DND-41 (cell line): ENCODE results near the gene VWA1.

Source experiments
- ATAC-seq: fragments of 200-7000 bp; cut with Tn5 transposase; 3 replicates; pipeline ENCODE4 v1.9.1; 2021; ENCODE audit warnings: low read depth; ENCODE audit not compliant: insufficient read depth
- DNase-seq: peaks from one replicate; pipeline ENCODE4 v3.0.0-alpha.2; 2020
- H2AFZ ChIP-seq: 2 replicates; pipeline ENCODE4 v1.6.0; 2012; ENCODE audit warnings: low read depth, low read length
- H3K27ac ChIP-seq: 2 replicates; pipeline ENCODE4 v1.5.1; 2012; ENCODE audit warnings: low read length, inconsistent platforms
- H3K27me3 ChIP-seq: fragments of 200-600 bp; sonication (generic); 2 replicates; pipeline ENCODE4 v1.6.0; 2012; ENCODE audit warnings: low read length, mild to moderate bottlenecking, inconsistent platforms; ENCODE audit not compliant: insufficient read depth, poor library complexity
- H3K36me3 ChIP-seq: 2 replicates; pipeline ENCODE4 v1.5.1; 2012; ENCODE audit warnings: low read length, inconsistent platforms; ENCODE audit not compliant: insufficient read depth
- H3K4me1 ChIP-seq: 2 replicates; pipeline ENCODE4 v1.5.1; 2012; ENCODE audit warnings: mild to moderate bottlenecking, low read length; ENCODE audit not compliant: insufficient read depth
- H3K4me2 ChIP-seq: 2 replicates; pipeline ENCODE4 v1.6.0; 2012; ENCODE audit warnings: mild to moderate bottlenecking, moderate library complexity, low read length, inconsistent platforms; ENCODE audit not compliant: insufficient read depth
- H3K4me3 ChIP-seq, 2 experiments: fragments of 200-600 bp in 1 of 2; shearing (Covaris generic) in 1 of 2; 2 replicates each; pipeline ENCODE4 v1.5.1; 2012 to 2016; ENCODE audit warnings: inconsistent platforms in 2 of 2, low read length in 2 of 2, mild to moderate bottlenecking in 2 of 2, low read depth in 1 of 2, moderate library complexity in 1 of 2
- H3K79me2 ChIP-seq: 2 replicates; pipeline ENCODE4 v1.6.0; 2012; ENCODE audit warnings: low read length, inconsistent platforms; ENCODE audit not compliant: insufficient read depth
- H3K9ac ChIP-seq: 2 replicates; pipeline ENCODE4 v1.6.0; 2012; ENCODE audit warnings: low read depth, mild to moderate bottlenecking, inconsistent platforms, low read length, moderate library complexity
- H3K9me3 ChIP-seq: 2 replicates; pipeline ENCODE4 v1.5.1; 2012; ENCODE audit warnings: low read length, moderate library complexity, mild to moderate bottlenecking, inconsistent platforms; ENCODE audit not compliant: insufficient read depth, severe bottlenecking
- H4K20me1 ChIP-seq: 2 replicates; pipeline ENCODE4 v1.6.0; 2012; ENCODE audit warnings: low read length; ENCODE audit not compliant: insufficient read depth
- CTCF ChIP-seq: IDR thresholded peaks from 2 replicates; pipeline ENCODE4 v1.5.1; 2012; ENCODE audit warnings: borderline replicate concordance, low read length, moderate library complexity, mild to moderate bottlenecking; ENCODE audit not compliant: poor library complexity, severe bottlenecking; ENCODE audit errors: extremely low read depth
- EZH2 ChIP-seq: IDR thresholded peaks from 3 replicates; pipeline ENCODE4 v1.6.1; 2012; ENCODE audit warnings: borderline replicate concordance, low read depth, mild to moderate bottlenecking, moderate library complexity, low read length, inconsistent platforms; ENCODE audit not compliant: severe bottlenecking

VWA1 gene

DNA sequence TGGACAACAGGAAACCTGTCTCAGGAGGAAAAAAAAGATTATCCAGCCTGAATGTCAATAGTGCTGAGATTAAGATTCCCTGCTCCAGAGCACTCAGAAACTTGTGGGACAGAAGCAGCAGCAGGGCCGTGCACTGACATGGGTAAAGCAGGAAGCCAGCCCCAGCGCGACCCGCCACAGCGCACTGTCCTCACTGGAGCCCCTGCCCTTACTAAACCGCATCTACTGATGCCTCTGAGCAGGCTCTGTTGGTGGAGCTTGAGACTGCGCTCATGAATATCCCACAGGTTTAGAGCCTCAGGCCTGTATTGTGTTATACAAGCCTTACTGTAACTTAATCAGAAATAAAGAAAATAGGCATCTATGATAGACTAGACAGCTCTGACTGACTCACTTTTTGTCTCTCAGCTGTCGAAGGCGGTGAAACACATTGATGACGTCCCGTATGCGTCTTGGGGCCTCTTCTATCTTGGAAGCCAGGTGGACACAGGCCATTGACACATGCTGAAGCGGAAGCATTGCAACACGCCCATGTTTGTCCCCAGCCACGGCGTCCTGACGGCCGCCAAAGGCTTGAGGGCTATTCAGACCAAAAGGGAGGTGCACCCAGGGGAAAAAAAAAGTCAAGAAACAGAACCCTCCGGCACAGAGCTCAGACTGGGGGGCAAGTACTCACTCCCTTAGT lies 37.5 kb upstream of the VWA1 start:
- H3K4me1 ChIP-seq: peaks cover 50% of the 10 kb centered on the region
- peaks cover 85% of the 10 kb centered on the region for H3K79me2 ChIP-seq
- DNase-seq (no peak), ATAC-seq (no peak)
- H2AFZ ChIP-seq: no peak overlapping the region
- peak overlapping the region; percentile 88 for H3K27ac ChIP-seq
- H3K27me3 ChIP-seq: no peaks in the 10 kb centered on the region
- H3K4me3 ChIP-seq: peak overlapping the region; percentile 84 to 87; a peak in 3 of 4 replicates
- H3K36me3 ChIP-seq: peaks cover 79% of the 10 kb centered on the region
- H3K9me3 ChIP-seq: no peaks in the 10 kb centered on the region
- peaks cover 35% of the 10 kb centered on the region for H4K20me1 ChIP-seq
- TF ChIP-seq CTCF: no peak
- no peak for TF ChIP-seq EZH2
- peak overlapping the region; percentile 71 for H3K9ac ChIP-seq
- H3K4me2 ChIP-seq: peak overlapping the region; percentile 82

- Histone ChIP-seq H3K9me3 (no peaks in the 10 kb centered on the region), H3K79me2 (peaks cover 83% of the 10 kb centered on the region), H3K36me3 (peaks cover 78% of the 10 kb centered on the region), H4K20me1 (peaks cover 28% of the 10 kb centered on the region), H2AFZ (peak overlapping the region; percentile 75), H3K27ac (peak overlapping the region; percentile 88), H3K9ac (peak overlapping the region; percentile 71), H3K4me2 (peak overlapping the region; percentile 82), H3K4me3 (peak overlapping the region; percentile 84 to 87; a peak in 3 of 4 replicates), H3K27me3 (no peaks in the 10 kb centered on the region), H3K4me1 (peaks cover 50% of the 10 kb centered on the region)
- DNase-seq (no peak), ATAC-seq (0 out of 3 replicates have a peak, but pooled peaks have one; percentile 0)
- TF ChIP-seq CTCF (no peak), EZH2 (no peak)
These were observed 36.8 kb upstream of the VWA1 start for GRCh38 chr1:1398677-1399186.

GRCh38 chr1:1399187-1399871 lies 36.2 kb upstream of the VWA1 start, which contains the start of gene CCNL2:
CCNL2 (minus strand) TSS chr1:1399335; CDS start chr1:1399306, 29 bp downstream.
- H3K36me3 ChIP-seq: peaks cover 75% of the 10 kb centered on the region
- peak; percentile 68 for TF ChIP-seq CTCF
- no peak for TF ChIP-seq EZH2
- H3K4me1 ChIP-seq: peaks cover 50% of the 10 kb centered on the region
- H3K4me2 ChIP-seq: peak within 1 kb of the TSS; percentile 98
- H3K4me3 ChIP-seq: peak within 1 kb of the TSS; percentile 87 to 94
- H3K79me2 ChIP-seq: peaks cover 81% of the 10 kb centered on the region
- H4K20me1 ChIP-seq: peaks cover 28% of the 10 kb centered on the region
- peak within 1 kb of the TSS; percentile 88 for H3K27ac ChIP-seq
- H3K9ac ChIP-seq: peak within 1 kb of the TSS; percentile 71
- no peaks in the 10 kb centered on the region for H3K9me3 ChIP-seq
- peak within 1 kb of the TSS; percentile 75 for H2AFZ ChIP-seq
- ATAC-seq (peak; percentile 95), DNase-seq (peak; percentile 99)
- H3K27me3 ChIP-seq: no peaks in the 10 kb centered on the region
